WTC11 (cell line): Measurements from ENCODE around the gene CHST11. TPM values are rescaled to one million over a fixed set of nuclear protein-coding genes. Genes with fewer than 3 reads are reported as not detected.
A peak's percentile ranks its signal among the peaks of the same experiment; 100 is the strongest.

Experiments used
- ATAC-seq: fragments of 200-7000 bp; cut with Tn5 transposase; 2 replicates; pipeline ENCODE4 v1.10.0; 2021; ENCODE audit warnings: mild to moderate bottlenecking, moderate library complexity
- CTCF ChIA-PET: fragments of 300-600 bp; sonication (Branson Sonifier 250); formaldehyde crosslinking; loops from one replicate; lab custom pipeline; 2021; ENCODE audit warnings: antibody characterized with exemption; lab: Charles Lee
- POLR2A ChIA-PET: fragments of 350-600 bp; sonication (Branson Sonifier 250); formaldehyde crosslinking; loops from one replicate; lab custom pipeline; 2021; ENCODE audit warnings: antibody characterized with exemption; lab: Charles Lee
- DNase-seq: peaks from one replicate; pipeline ENCODE4 v3.0.0; 2021; ENCODE audit warnings: low spot score
- H3K27ac Mint-ChIP-seq: 2 replicates; pipeline ENCODE4 v1.8.0; 2021; ENCODE audit warnings: mixed read lengths
- H3K27me3 Mint-ChIP-seq: 2 replicates; pipeline ENCODE4 v1.8.0; 2021; ENCODE audit warnings: low read depth, mild to moderate bottlenecking, moderate library complexity, mixed read lengths
- H3K36me3 Mint-ChIP-seq: 2 replicates; pipeline ENCODE4 v1.8.0; 2021; ENCODE audit warnings: mixed read lengths
- H3K4me1 Mint-ChIP-seq: 2 replicates; pipeline ENCODE4 v1.8.0; 2022; ENCODE audit warnings: mixed read lengths
- H3K4me3 Mint-ChIP-seq: 2 replicates; pipeline ENCODE4 v1.8.0; 2021; ENCODE audit warnings: mild to moderate bottlenecking, moderate library complexity, mixed read lengths
- H3K9me3 Mint-ChIP-seq: 2 replicates; pipeline ENCODE4 v1.8.0; 2021; ENCODE audit warnings: mixed read lengths
- CREM ChIP-seq: sonication (generic); formaldehyde crosslinking; IDR thresholded peaks from 2 replicates; pipeline ENCODE4 v1.8.1; 2022; ENCODE audit warnings: mild to moderate bottlenecking, missing genetic modification reagents, moderate library complexity
- ETV6 ChIP-seq: sonication (generic); formaldehyde crosslinking; IDR thresholded peaks from 2 replicates; pipeline ENCODE4 v1.8.1; 2022; ENCODE audit warnings: mild to moderate bottlenecking, missing genetic modification reagents
- GABPB1 ChIP-seq: sonication (generic); formaldehyde crosslinking; IDR thresholded peaks from 2 replicates; pipeline ENCODE4 v1.8.1; 2023; ENCODE audit warnings: mild to moderate bottlenecking, missing genetic modification reagents
- GRHL2 ChIP-seq: fragments of 250-450 bp; sonication (Bioruptor Pico); IDR thresholded peaks from 2 replicates; pipeline ENCODE4 v1.8.0; 2022; ENCODE audit warnings: mild to moderate bottlenecking, moderate library complexity; ENCODE audit not compliant: insufficient replicate concordance, severe bottlenecking
- GTF2I ChIP-seq: fragments of 250-450 bp; sonication (Bioruptor Pico); conservative IDR thresholded peaks from 2 replicates; pipeline ENCODE4 v1.4.0; 2021; ENCODE audit warnings: mild to moderate bottlenecking
- IRF2 ChIP-seq: sonication (generic); formaldehyde crosslinking; IDR thresholded peaks from 2 replicates; pipeline ENCODE4 v1.8.0; 2022; ENCODE audit warnings: low read depth, missing genetic modification reagents, borderline replicate concordance
- NFE2L1 ChIP-seq: sonication (generic); formaldehyde crosslinking; IDR thresholded peaks from 2 replicates; pipeline ENCODE4 v1.8.1; 2023; ENCODE audit warnings: missing genetic modification reagents
- RORB ChIP-seq: fragments of 250-450 bp; sonication (Bioruptor Pico); IDR thresholded peaks from 2 replicates; pipeline ENCODE4 v1.9.0; 2021; ENCODE audit warnings: mild to moderate bottlenecking
- SMAD3 ChIP-seq: sonication (generic); formaldehyde crosslinking; IDR thresholded peaks from 2 replicates; pipeline ENCODE4 v1.8.0; 2022; ENCODE audit warnings: missing genetic modification reagents, mild to moderate bottlenecking, borderline replicate concordance
- ZNF263 ChIP-seq: sonication (generic); formaldehyde crosslinking; IDR thresholded peaks from 2 replicates; pipeline ENCODE4 v1.8.1; 2022; ENCODE audit warnings: low read depth, mild to moderate bottlenecking, moderate library complexity, missing genetic modification reagents
- ZNF317 ChIP-seq: sonication (generic); formaldehyde crosslinking; IDR thresholded peaks from 2 replicates; pipeline ENCODE4 v1.8.1; 2023; ENCODE audit warnings: low read depth, mild to moderate bottlenecking, moderate library complexity, missing genetic modification reagents, borderline replicate concordance
- ZNF671 ChIP-seq: fragments of 250-450 bp; sonication (Bioruptor Pico); IDR thresholded peaks from 2 replicates; pipeline ENCODE4 v1.8.0; 2021; ENCODE audit warnings: mild to moderate bottlenecking
- total RNA-seq: library from RNA; stranded (reverse); gene quantifications from 3 replicates; pipeline ENCODE4 v1.2.3, GENCODE V29; 2021
- TF ChIP-seq, protein P1 (sequence below): sonication (generic); formaldehyde crosslinking; IDR thresholded peaks from 2 replicates; pipeline ENCODE4 v1.8.1; 2023; ENCODE audit warnings: mild to moderate bottlenecking, missing genetic modification reagents
- TF ChIP-seq, protein P2 (sequence below): sonication (generic); formaldehyde crosslinking; IDR thresholded peaks from 2 replicates; pipeline ENCODE4 v1.8.1; 2023; ENCODE audit warnings: mild to moderate bottlenecking, missing genetic modification reagents
- TF ChIP-seq, protein P3 (sequence below): sonication (generic); formaldehyde crosslinking; IDR thresholded peaks from 2 replicates; pipeline ENCODE4 v1.8.0; 2023; ENCODE audit warnings: missing genetic modification reagents
- TF ChIP-seq, protein P4 (sequence below): sonication (generic); formaldehyde crosslinking; IDR thresholded peaks from 2 replicates; pipeline ENCODE4 v1.8.1; 2023; ENCODE audit warnings: mild to moderate bottlenecking, missing genetic modification reagents, moderate library complexity
- TF ChIP-seq, protein P5 (sequence below): sonication (generic); formaldehyde crosslinking; IDR thresholded peaks from 2 replicates; pipeline ENCODE4 v1.8.0; 2023; ENCODE audit warnings: mild to moderate bottlenecking, missing genetic modification reagents

Gene CHST11
- total RNA-seq, 1 experiment from 2014 or later, result 24.2 TPM

DNA sequence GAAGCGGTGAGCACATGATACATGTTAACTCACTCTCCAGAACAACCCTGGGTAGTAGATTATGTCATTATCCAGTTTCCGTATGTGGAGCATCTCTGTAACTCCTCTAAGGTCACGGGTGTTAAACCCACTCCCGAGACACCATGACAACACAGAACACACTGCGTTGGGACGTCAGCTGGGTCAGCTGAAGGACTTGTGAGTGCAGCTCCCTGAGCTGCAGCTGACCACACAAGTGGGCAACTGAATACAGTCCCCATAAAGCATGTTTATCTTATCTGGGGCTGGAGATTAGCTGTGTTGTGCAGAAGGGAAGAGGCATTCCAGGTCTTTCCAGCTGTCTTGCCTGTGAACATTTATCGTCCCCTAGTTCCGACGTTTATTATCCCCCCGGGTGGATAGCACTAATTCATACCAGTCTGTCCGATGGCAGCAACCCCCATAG is 211.5 kb downstream of the CHST11 start (continued):
- TF ChIP-seq ZNF671 (CRISPR knock-in tag) (no peak), CREM (CRISPR knock-in tag) (no peak)
- TF ChIP-seq, all 79 proteins: peak for 0

DNA sequence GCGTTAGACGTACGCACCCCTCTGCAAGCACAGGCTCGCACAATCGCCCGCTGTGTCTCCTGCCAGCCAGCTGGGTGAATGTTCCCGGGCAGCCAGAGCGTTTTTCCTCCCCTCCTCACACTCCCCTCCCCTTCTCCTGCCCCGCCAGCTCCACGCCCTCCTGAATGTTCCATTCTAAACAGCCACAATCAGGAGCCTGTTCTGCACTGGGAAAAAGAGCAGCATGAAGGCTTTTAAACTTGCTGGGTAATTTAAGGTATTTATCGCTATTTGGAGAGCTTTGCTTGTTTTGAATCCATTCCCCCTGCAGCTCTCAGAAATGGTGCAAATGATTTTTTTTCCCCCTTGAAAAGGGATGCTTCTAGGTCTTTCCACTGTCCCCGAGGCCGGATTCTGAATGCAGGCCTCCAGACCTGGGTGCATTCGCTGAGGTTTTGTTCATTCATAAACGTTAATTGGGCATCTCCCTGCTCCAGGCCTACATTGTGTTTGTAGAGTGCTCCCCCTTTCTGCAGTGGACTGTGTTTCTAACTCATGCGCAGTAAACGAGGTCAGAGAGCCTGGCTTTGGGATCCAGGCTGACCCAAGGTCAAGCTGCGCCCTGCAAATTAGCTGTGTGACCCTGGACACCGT is 212.5 kb downstream of the CHST11 start:
- no peak for TF ChIP-seq ZNF263 (CRISPR knock-in tag)
- TF ChIP-seq, protein P1, sequence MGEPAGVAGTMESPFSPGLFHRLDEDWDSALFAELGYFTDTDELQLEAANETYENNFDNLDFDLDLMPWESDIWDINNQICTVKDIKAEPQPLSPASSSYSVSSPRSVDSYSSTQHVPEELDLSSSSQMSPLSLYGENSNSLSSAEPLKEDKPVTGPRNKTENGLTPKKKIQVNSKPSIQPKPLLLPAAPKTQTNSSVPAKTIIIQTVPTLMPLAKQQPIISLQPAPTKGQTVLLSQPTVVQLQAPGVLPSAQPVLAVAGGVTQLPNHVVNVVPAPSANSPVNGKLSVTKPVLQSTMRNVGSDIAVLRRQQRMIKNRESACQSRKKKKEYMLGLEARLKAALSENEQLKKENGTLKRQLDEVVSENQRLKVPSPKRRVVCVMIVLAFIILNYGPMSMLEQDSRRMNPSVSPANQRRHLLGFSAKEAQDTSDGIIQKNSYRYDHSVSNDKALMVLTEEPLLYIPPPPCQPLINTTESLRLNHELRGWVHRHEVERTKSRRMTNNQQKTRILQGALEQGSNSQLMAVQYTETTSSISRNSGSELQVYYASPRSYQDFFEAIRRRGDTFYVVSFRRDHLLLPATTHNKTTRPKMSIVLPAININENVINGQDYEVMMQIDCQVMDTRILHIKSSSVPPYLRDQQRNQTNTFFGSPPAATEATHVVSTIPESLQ (CRISPR knock-in tag), result no peak
- TF ChIP-seq, protein P2, sequence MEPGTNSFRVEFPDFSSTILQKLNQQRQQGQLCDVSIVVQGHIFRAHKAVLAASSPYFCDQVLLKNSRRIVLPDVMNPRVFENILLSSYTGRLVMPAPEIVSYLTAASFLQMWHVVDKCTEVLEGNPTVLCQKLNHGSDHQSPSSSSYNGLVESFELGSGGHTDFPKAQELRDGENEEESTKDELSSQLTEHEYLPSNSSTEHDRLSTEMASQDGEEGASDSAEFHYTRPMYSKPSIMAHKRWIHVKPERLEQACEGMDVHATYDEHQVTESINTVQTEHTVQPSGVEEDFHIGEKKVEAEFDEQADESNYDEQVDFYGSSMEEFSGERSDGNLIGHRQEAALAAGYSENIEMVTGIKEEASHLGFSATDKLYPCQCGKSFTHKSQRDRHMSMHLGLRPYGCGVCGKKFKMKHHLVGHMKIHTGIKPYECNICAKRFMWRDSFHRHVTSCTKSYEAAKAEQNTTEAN (CRISPR knock-in tag), result no peak
- TF ChIP-seq, protein P3, sequence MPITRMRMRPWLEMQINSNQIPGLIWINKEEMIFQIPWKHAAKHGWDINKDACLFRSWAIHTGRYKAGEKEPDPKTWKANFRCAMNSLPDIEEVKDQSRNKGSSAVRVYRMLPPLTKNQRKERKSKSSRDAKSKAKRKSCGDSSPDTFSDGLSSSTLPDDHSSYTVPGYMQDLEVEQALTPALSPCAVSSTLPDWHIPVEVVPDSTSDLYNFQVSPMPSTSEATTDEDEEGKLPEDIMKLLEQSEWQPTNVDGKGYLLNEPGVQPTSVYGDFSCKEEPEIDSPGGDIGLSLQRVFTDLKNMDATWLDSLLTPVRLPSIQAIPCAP, result no peak
- no peak for TF ChIP-seq GABPB1
- TF ChIP-seq GTF2I (CRISPR knock-in tag), result no peak
- TF ChIP-seq GRHL2 (CRISPR knock-in tag), result no peak
- no peak for TF ChIP-seq IRF2
- no peak for TF ChIP-seq NFE2L1 (CRISPR knock-in tag)
- TF ChIP-seq, protein P4, sequence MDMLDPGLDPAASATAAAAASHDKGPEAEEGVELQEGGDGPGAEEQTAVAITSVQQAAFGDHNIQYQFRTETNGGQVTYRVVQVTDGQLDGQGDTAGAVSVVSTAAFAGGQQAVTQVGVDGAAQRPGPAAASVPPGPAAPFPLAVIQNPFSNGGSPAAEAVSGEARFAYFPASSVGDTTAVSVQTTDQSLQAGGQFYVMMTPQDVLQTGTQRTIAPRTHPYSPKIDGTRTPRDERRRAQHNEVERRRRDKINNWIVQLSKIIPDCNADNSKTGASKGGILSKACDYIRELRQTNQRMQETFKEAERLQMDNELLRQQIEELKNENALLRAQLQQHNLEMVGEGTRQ (CRISPR knock-in tag), result no peak
- no peak for TF ChIP-seq SMAD3 (CRISPR knock-in tag)
- TF ChIP-seq, protein P5, sequence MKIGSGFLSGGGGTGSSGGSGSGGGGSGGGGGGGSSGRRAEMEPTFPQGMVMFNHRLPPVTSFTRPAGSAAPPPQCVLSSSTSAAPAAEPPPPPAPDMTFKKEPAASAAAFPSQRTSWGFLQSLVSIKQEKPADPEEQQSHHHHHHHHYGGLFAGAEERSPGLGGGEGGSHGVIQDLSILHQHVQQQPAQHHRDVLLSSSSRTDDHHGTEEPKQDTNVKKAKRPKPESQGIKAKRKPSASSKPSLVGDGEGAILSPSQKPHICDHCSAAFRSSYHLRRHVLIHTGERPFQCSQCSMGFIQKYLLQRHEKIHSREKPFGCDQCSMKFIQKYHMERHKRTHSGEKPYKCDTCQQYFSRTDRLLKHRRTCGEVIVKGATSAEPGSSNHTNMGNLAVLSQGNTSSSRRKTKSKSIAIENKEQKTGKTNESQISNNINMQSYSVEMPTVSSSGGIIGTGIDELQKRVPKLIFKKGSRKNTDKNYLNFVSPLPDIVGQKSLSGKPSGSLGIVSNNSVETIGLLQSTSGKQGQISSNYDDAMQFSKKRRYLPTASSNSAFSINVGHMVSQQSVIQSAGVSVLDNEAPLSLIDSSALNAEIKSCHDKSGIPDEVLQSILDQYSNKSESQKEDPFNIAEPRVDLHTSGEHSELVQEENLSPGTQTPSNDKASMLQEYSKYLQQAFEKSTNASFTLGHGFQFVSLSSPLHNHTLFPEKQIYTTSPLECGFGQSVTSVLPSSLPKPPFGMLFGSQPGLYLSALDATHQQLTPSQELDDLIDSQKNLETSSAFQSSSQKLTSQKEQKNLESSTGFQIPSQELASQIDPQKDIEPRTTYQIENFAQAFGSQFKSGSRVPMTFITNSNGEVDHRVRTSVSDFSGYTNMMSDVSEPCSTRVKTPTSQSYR (CRISPR knock-in tag), result no peak
- TF ChIP-seq ETV6 (CRISPR knock-in tag), result no peak
- TF ChIP-seq ZNF317, result no peak
- TF ChIP-seq RORB (CRISPR knock-in tag), result no peak
- DNase-seq, result no peak
- Mint-ChIP-seq H3K27me3 (no peaks in the 10 kb centered on the region), H3K27ac (peak overlapping the region; percentile 66; the same call in 1 of the 2 replicates), H3K4me3 (no peak overlapping the region), H3K4me1 (peaks cover 34% of the 10 kb centered on the region), H3K36me3 (no peaks in the 10 kb centered on the region), H3K9me3 (no peaks in the 10 kb centered on the region)
- ATAC-seq, result peak; percentile 50; the same call in 1 of the 2 replicates
- ChIA-PET CTCF (interaction anchor here (0.8 to 4.3 kb wide), 4 partner anchors 14 to 287 kb away, joined by 3 to 30 read pairs (median 6); no protein-coding TSS in a partner anchor), POLR2A (no interaction called here)
